Activated B cell treated with CpG ODN at 0.5 μM for 24 hours (primary cell): Measurements from ENCODE around the gene ZSCAN22. TPM values are rescaled to one million over a fixed set of nuclear protein-coding genes. Genes with fewer than 3 reads are reported as not detected.
A peak's percentile ranks its signal among the peaks of the same experiment; 100 is the strongest.

Experiments used
- ATAC-seq: fragments of 200-7000 bp; cut with Tn5 transposase; one replicate; pipeline ENCODE4 v1.10.0; 2021; ENCODE audit warnings: low read depth, mild to moderate bottlenecking, moderate library complexity
- CTCF ChIA-PET: fragments of 350-600 bp; sonication (Branson Sonifier 250); formaldehyde crosslinking; loops from one replicate; lab custom pipeline; 2021; ENCODE audit warnings: antibody characterized with exemption; lab: Charles Lee
- POLR2A ChIA-PET: fragments of 350-600 bp; sonication (Branson Sonifier 250); formaldehyde crosslinking; loops from one replicate; lab custom pipeline; 2021; ENCODE audit warnings: antibody characterized with exemption; lab: Charles Lee
- DNase-seq: peaks from one replicate; pipeline ENCODE4 v3.0.0; 2022
- H3K27ac Mint-ChIP-seq: one replicate; pipeline ENCODE4 v1.8.0; 2020; ENCODE audit warnings: mixed read lengths
- H3K27me3 Mint-ChIP-seq: one replicate; pipeline ENCODE4 v1.8.0; 2021; ENCODE audit warnings: mixed read lengths
- H3K36me3 Mint-ChIP-seq: one replicate; pipeline ENCODE4 v1.8.0; 2021; ENCODE audit warnings: low read depth, mixed read lengths
- H3K4me1 Mint-ChIP-seq: one replicate; pipeline ENCODE4 v1.8.0; 2021; ENCODE audit warnings: mixed read lengths
- H3K4me3 Mint-ChIP-seq: one replicate; pipeline ENCODE4 v1.8.0; 2020; ENCODE audit warnings: mild to moderate bottlenecking, mixed read lengths
- H3K9me3 Mint-ChIP-seq: one replicate; pipeline ENCODE4 v1.8.0; 2020; ENCODE audit warnings: mixed read lengths
- CTCF ChIP-seq: fragments of 200-600 bp; IDR thresholded peaks from one replicate; pipeline ENCODE4 v1.8.0; 2022; ENCODE audit warnings: antibody characterized with exemption, mild to moderate bottlenecking
- intact Hi-C: fragments of 100-400 bp; cut with micrococcal nuclease; formaldehyde crosslinking; loops from one replicate; pipeline ENCODE4 v1.15.1; 2024
- total RNA-seq: library from RNA; stranded (reverse); gene quantifications from 2 replicates; pipeline ENCODE4 v1.2.3, GENCODE V29; 2022

ZSCAN22 gene
- 4.7 and 4.8 TPM in 2 replicates for total RNA-seq

- CTCF ChIA-PET = interaction anchor here (2.1 kb wide), 1 partner anchor 193 kb away, joined by 5 read pairs; the partner anchor contains the start of gene ZBTB45
- intact Hi-C loops = loop anchor here (1.0 to 2.0 kb wide), 15 partner anchors 20 to 916 kb away; partner anchors contain the start of genes ERVK3-1, ZBTB45, ZNF132 and ZNF17
- Mint-ChIP-seq H3K27ac (no peak within 1 kb of the TSS), H3K4me3 (no peak within 1 kb of the TSS), H3K9me3 (no peaks in the 10 kb centered on the region), H3K4me1 (peaks cover 2% of the 10 kb centered on the region), H3K36me3 (no peaks in the 10 kb centered on the region), H3K27me3 (no peaks in the 10 kb centered on the region)
- ATAC-seq (peak; percentile 88), DNase-seq (peak; percentile 82)
- TF ChIP-seq CTCF = no peak
- POLR2A ChIA-PET = interaction anchor here (0.5 to 2.1 kb wide), 22 partner anchors 21 to 1934 kb away, joined by 3 to 26 read pairs (median 4); partner anchors contain the start of genes CHMP2A, ERVK3-1, RPS5 and TRIM28
Observed at GRCh38 chr19:58326914-58327726, at the start of gene ZSCAN22. Gene ZSCAN22 (plus strand): TSS chr19:58326994. CDS start chr19:58334803, 7,809 bp downstream.

- intact Hi-C loops = loop anchor here (5.0 kb wide), 1 partner anchor 50 kb away; the partner anchor contains the start of gene ZNF544
- Mint-ChIP-seq H3K4me3 (peak overlapping the region; percentile 44), H3K27ac (no peak overlapping the region), H3K4me1 (peaks cover 42% of the 10 kb centered on the region), H3K9me3 (peaks cover 8% of the 10 kb centered on the region), H3K27me3 (no peaks in the 10 kb centered on the region), H3K36me3 (peaks cover 31% of the 10 kb centered on the region)
- no peak for DNase-seq
- no peak for TF ChIP-seq CTCF
- CTCF ChIA-PET = no interaction called here
- no peak for ATAC-seq
- POLR2A ChIA-PET = no interaction called here
Observed at GRCh38 chr19:58277197-58277596, 49.6 kb upstream of the ZSCAN22 start.

DNA sequence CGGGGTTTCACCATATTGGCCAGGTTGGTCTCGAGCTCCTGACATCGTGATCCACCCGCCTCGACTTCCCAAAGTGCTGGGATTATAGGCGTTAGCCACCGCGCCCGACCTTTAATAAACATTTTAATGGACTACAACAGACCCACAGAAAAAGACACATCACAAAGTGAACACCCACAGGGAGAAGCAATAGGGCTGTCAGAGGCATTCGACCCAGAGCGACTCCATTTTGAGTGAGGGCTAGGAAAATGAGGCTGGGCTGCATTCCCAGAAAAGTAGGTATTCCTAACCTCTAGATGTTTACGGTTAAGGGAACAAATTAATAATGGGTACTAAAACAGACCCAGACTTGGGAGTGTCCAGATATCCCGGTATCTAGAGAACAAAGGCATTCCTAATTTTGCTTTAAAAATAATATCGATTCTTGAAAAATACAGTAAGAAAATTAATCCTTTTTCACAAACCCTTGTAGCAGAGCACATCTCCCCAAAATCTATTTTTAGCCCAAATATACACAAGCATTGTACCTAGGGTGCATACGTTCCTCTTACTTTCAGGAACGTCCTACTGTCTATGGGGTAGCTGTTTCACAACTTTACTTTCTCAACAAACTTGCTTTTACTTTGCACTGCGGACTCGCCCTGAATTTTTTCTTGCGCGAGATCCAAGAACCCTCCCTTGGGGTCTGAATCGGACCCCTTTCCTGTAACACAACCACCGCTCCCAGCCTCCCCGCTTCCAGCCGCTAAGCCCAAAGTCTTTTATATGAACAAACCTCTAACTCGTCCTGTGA, 48.9 kb upstream of the ZSCAN22 start:
- peak overlapping the region; percentile 95 for H3K27ac Mint-ChIP-seq
- ChIA-PET CTCF (no interaction called here), POLR2A (interaction anchor here (0.6 to 3.4 kb wide), 15 partner anchors 8 to 569 kb away, joined by 3 to 17 read pairs (median 5); partner anchors contain the start of genes ERVK3-1, ZBTB45, ZNF154 and ZNF274)
- ATAC-seq (no peak), DNase-seq (no peak)
- peaks cover 28% of the 10 kb centered on the region for H3K36me3 Mint-ChIP-seq
- H3K27me3 Mint-ChIP-seq = no peaks in the 10 kb centered on the region
- H3K4me1 Mint-ChIP-seq = peaks cover 44% of the 10 kb centered on the region
- peak overlapping the region; percentile 91 for H3K4me3 Mint-ChIP-seq
- intact Hi-C loops = loop anchor here (1.0 to 5.0 kb wide), 10 partner anchors 27 to 331 kb away; partner anchors contain the start of genes ERVK3-1, MZF1, ZNF256 and ZNF274
- peaks cover 8% of the 10 kb centered on the region for H3K9me3 Mint-ChIP-seq
- no peak for TF ChIP-seq CTCF

DNA sequence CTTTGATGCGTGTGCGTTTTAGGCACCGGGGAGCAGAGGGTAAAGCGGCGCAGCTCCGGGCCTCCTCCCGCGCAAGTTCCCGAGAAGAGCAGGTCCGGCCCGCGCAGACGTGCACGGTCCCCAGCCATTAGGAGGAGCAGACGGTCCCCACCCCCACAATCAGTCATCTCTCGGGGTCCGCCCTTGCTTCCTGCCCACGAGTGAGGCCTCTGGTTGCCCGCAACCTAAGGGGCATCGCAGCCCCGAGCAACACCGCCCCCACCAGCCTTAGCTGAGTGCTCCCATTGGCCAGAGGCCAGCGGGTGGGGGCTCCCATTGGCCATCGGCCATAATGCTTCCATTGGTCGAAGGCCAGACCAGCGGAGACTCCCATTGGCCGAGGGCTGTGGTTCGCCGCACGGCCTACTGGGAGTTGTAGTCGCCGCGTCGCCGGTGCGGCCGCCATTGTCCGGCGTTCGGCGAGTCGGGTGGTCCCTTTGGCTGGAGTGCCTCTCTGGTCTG, 48.2 kb upstream of the ZSCAN22 start, which contains the start of gene ZNF8:
Gene ZNF8 (plus strand): TSS at position 415 of the 501 bp plus-strand sequence. CDS start 127 bp downstream, outside the sequence.
- H3K27ac Mint-ChIP-seq = peak within 1 kb of the TSS; percentile 95
- peak; percentile 98 for ATAC-seq
- DNase-seq = peak; percentile 88
- H3K27me3 Mint-ChIP-seq = no peaks in the 10 kb centered on the region
- ChIA-PET POLR2A (interaction anchor here (1.0 to 3.4 kb wide), 14 partner anchors 9 to 569 kb away, joined by 3 to 17 read pairs (median 4); partner anchors contain the start of genes ERVK3-1, ZBTB45, ZNF154 and ZNF274), CTCF (no interaction called here)
- H3K4me1 Mint-ChIP-seq = peaks cover 44% of the 10 kb centered on the region
- no peak for TF ChIP-seq CTCF
- peaks cover 28% of the 10 kb centered on the region for H3K36me3 Mint-ChIP-seq
- peaks cover 8% of the 10 kb centered on the region for H3K9me3 Mint-ChIP-seq
- H3K4me3 Mint-ChIP-seq = peak within 1 kb of the TSS; percentile 91
- intact Hi-C loops = loop anchor here (1.0 to 5.0 kb wide), 11 partner anchors 27 to 331 kb away; partner anchors contain the start of genes ERVK3-1, MZF1, ZNF256 and ZNF274
